Right lobe of liver (tissue), 4 donors: ENCODE data around the gene CELF2.

Experiments used
- CTCF ChIP-seq, 4 donors: fragments of 200-600 bp in 3 of 4; fragments of 450-650 bp in 1 of 4; IDR thresholded peaks; one replicate each; pipeline versions ENCODE4 v1.5.1 to v1.8.0; 2016 to 2022; ENCODE audit warnings: antibody characterized with exemption in 4 of 4, mild to moderate bottlenecking in 2 of 4
- POLR2A ChIP-seq: fragments of 450-650 bp; IDR thresholded peaks from one replicate; pipeline ENCODE4 v1.6.1; 2017; ENCODE audit warnings: antibody characterized with exemption, mild to moderate bottlenecking
- donor health status: DM: no; HTN: no; CAD: no.
- donor health status: DM: no; HTN: no; CAD: no.
- donor health status: DM: no; HTN: yes; CAD: no.

- no peak for TF ChIP-seq CTCF (IDR thresholded peaks at IDR 0.05)
- no peak for TF ChIP-seq POLR2A
Measured at GRCh38 chr10:11073410-11073809, 55.7 kb downstream of the CELF2 start.
